Hematopoietic multipotent progenitor cell treated with erythropoietin and hydrocortisone succinate and interleukin-3 and kit ligand, for 4 days (in vitro differentiated cells): ENCODE data around the gene IFT81.

Source experiments
- DNase-seq: peaks from one replicate; pipeline ENCODE4 v3.0.0-alpha.2; 2015

IFT81 gene

GRCh38 chr12:110159671-110160245, 35.6 kb downstream of the IFT81 start:
- no peak for DNase-seq

- no peak for DNase-seq
Observed at GRCh38 chr12:110165540-110166159, 41.5 kb downstream of the IFT81 start.

GRCh38 chr12:110168732-110169455, 44.7 kb downstream of the IFT81 start:
- DNase-seq, result peak; percentile 14

- DNase-seq, result no peak
Observed at GRCh38 chr12:110170535-110171185, 46.5 kb downstream of the IFT81 start.

- no peak for DNase-seq
Observed at GRCh38 chr12:110171186-110171538, 47.0 kb downstream of the IFT81 start.

GRCh38 chr12:110171636-110172035, 47.5 kb downstream of the IFT81 start:
- no peak for DNase-seq

- DNase-seq, result no peak
Observed at GRCh38 chr12:110174373-110174996, 50.3 kb downstream of the IFT81 start.

- DNase-seq, result no peak
Observed at GRCh38 chr12:110175201-110175600, 51.0 kb downstream of the IFT81 start.

- DNase-seq, result peak; percentile 71
Observed at GRCh38 chr12:110176745-110177144, 52.6 kb downstream of the IFT81 start.

GRCh38 chr12:110179291-110179690, 55.1 kb downstream of the IFT81 start:
- DNase-seq, result no peak

- no peak for DNase-seq
Observed at GRCh38 chr12:110180591-110181005, 56.4 kb downstream of the IFT81 start.

- peak; percentile 8 for DNase-seq
Observed at GRCh38 chr12:110182281-110182680, 58.1 kb downstream of the IFT81 start.

GRCh38 chr12:110183386-110183785, 59.2 kb downstream of the IFT81 start:
- DNase-seq, result no peak

- no peak for DNase-seq
Observed at GRCh38 chr12:110185626-110186025, 61.5 kb downstream of the IFT81 start.

- no peak for DNase-seq
Observed at GRCh38 chr12:110186059-110186458, 61.9 kb downstream of the IFT81 start.

GRCh38 chr12:110193196-110193595, 69.0 kb downstream of the IFT81 start:
- DNase-seq, result peak; percentile 10

- DNase-seq, result no peak
Observed at GRCh38 chr12:110197003-110197402, 72.8 kb downstream of the IFT81 start.

- DNase-seq, result no peak
Observed at GRCh38 chr12:110198386-110198785, 74.2 kb downstream of the IFT81 start.

- peak; percentile 21 for DNase-seq
Observed at GRCh38 chr12:110199339-110200123, 75.4 kb downstream of the IFT81 start.

- no peak for DNase-seq
Observed at GRCh38 chr12:110200124-110200417, 75.9 kb downstream of the IFT81 start.

GRCh38 chr12:110201995-110202394, 77.8 kb downstream of the IFT81 start:
- DNase-seq, result no peak

- no peak for DNase-seq
Observed at GRCh38 chr12:110203546-110203945, 79.4 kb downstream of the IFT81 start.

GRCh38 chr12:110205931-110206330, 81.8 kb downstream of the IFT81 start:
- DNase-seq, result no peak
